ENCODE results near the gene KCMF1. TPM values are rescaled to one million over a fixed set of nuclear protein-coding genes. Genes with fewer than 3 reads are reported as not detected.

The KCMF1 gene
- total and polyA plus RNA-seq, 9 of the 15 experiments (the other 6 are each of a cell fraction or from before 2014, with no cell fraction given): 6.8 to 88.2 (median 46.5) TPM

GRCh38 chr2:84931384-84931821 is 39.6 kb upstream of the KCMF1 start:
- in situ Hi-C loops (cut with MboI): no loop called here
- BruUV-seq (replicated peaks): no TSS peak
- Histone ChIP-seq H3K4me1 (replicated peaks in 1 of 2; ENCODE audit: control insufficient read depth in 2 of 2, insufficient read depth in 2 of 2, low read length in 2 of 2) (peaks cover 4 to 5% of the 10 kb centered on the region in 2 experiments; a peak in 3 of 5 replicates), H3K36me3 (ENCODE audit: control insufficient read depth, insufficient read depth, low read length) (no peaks in the 10 kb centered on the region), H3K79me2 (ENCODE audit: control insufficient read depth, insufficient read depth, low read length) (no peaks in the 10 kb centered on the region), H3K9me3 (replicated peaks; ENCODE audit: control insufficient read depth, insufficient read depth, low read depth, low read length) (no peaks in the 10 kb centered on the region), H3K9ac (ENCODE audit: insufficient read depth in 1 of 2, low read depth in 2 of 2, low read length in 2 of 2) (no peak overlapping the region), H3K9me1 (ENCODE audit: control insufficient read depth, insufficient read depth, low read length) (no peaks in the 10 kb centered on the region), H2AFZ (ENCODE audit: low read depth, low read length) (no peak overlapping the region), H3K27me3 (ENCODE audit: control insufficient read depth in 2 of 2, insufficient read depth in 2 of 2, low read length in 2 of 2) (no peaks in the 10 kb centered on the region; a peak in 2 of 5 replicates), H4K20me1 (replicated peaks; ENCODE audit: control insufficient read depth, insufficient read depth, low read length) (no peaks in the 10 kb centered on the region), H3K4me3 (no peak overlapping the region), H3K27ac (ENCODE audit: extremely low read depth, low read depth, low read length) (no peak overlapping the region), H3K4me2 (ENCODE audit: insufficient read depth, low read length) (no peak overlapping the region)
- FAIRE-seq: no peak
- intact Hi-C loops (cut with micrococcal nuclease): no loop called here
- no peak for ATAC-seq
- 0% methylated on average over 1 of the region's 1 CpG for WGBS (ENCODE audit: insufficient coverage, low coverage, missing lambda C conversion rate)
- ChIA-PET POLR2A (interaction anchor here (0.6 kb wide), 1 partner anchor 112 kb away, joined by 4 read pairs; no protein-coding TSS in a partner anchor), CTCF (ENCODE audit: low intra/inter-chr PET ratio) (no interaction called here)
- DNase-seq (ENCODE audit: extremely low read depth in 1 of 4, low spot score in 3 of 4): no peak
- no peak for TF ChIP-seq SOX6 (IDR thresholded peaks at IDR 0.05)
- no peak for TF ChIP-seq CSDE1 (IDR thresholded peaks at IDR 0.05)

GRCh38 chr2:84938194-84938879 is 32.6 kb upstream of the KCMF1 start:
- in situ Hi-C loops (cut with MboI): no loop called here
- peaks cover 0 to 9% of the 10 kb centered on the region in 2 experiments; a peak in 4 of 5 replicates for H3K4me1 ChIP-seq (replicated peaks in 1 of 2; ENCODE audit: control insufficient read depth in 2 of 2, insufficient read depth in 2 of 2, low read length in 2 of 2)
- no peak overlapping the region for H3K4me2 ChIP-seq (ENCODE audit: insufficient read depth, low read length)
- no peak overlapping the region for H3K4me3 ChIP-seq
- no peaks in the 10 kb centered on the region for H3K79me2 ChIP-seq (ENCODE audit: control insufficient read depth, insufficient read depth, low read length)
- intact Hi-C loops (cut with micrococcal nuclease): no loop called here
- ATAC-seq (no peak), DNase-seq (ENCODE audit: extremely low read depth in 1 of 4, low spot score in 3 of 4) (no peak), FAIRE-seq (no peak)
- BruUV-seq (replicated peaks): no TSS peak
- ChIA-PET CTCF (ENCODE audit: low intra/inter-chr PET ratio) (no interaction called here), POLR2A (interaction anchor here (0.6 to 1.3 kb wide), 4 partner anchors 8 to 34 kb away, joined by 3 to 4 read pairs (median 3); no protein-coding TSS in a partner anchor)
- H4K20me1 ChIP-seq (replicated peaks; ENCODE audit: control insufficient read depth, insufficient read depth, low read length): no peaks in the 10 kb centered on the region
- WGBS (ENCODE audit: insufficient coverage, low coverage, missing lambda C conversion rate): 25% methylated on average over 5 of the region's 5 CpGs
- no peaks in the 10 kb centered on the region for H3K9me1 ChIP-seq (ENCODE audit: control insufficient read depth, insufficient read depth, low read length)
- no peak overlapping the region for H3K9ac ChIP-seq (ENCODE audit: insufficient read depth in 1 of 2, low read depth in 2 of 2, low read length in 2 of 2)
- H3K9me3 ChIP-seq (replicated peaks; ENCODE audit: control insufficient read depth, insufficient read depth, low read depth, low read length): no peaks in the 10 kb centered on the region
- H3K27me3 ChIP-seq (ENCODE audit: control insufficient read depth in 2 of 2, insufficient read depth in 2 of 2, low read length in 2 of 2): no peaks in the 10 kb centered on the region
- no peak overlapping the region for H3K27ac ChIP-seq (ENCODE audit: extremely low read depth, low read depth, low read length)
- H2AFZ ChIP-seq (ENCODE audit: low read depth, low read length): no peak overlapping the region
- no peaks in the 10 kb centered on the region for H3K36me3 ChIP-seq (ENCODE audit: control insufficient read depth, insufficient read depth, low read length)
- TF ChIP-seq VEZF1 (CRISPR knock-in tag; IDR thresholded peaks at IDR 0.05): no peak
- no peak for TF ChIP-seq SIX5 (IDR thresholded peaks at IDR 0.05; ENCODE audit: borderline replicate concordance in 1 of 2, insufficient read depth in 1 of 2, low read depth in 1 of 2, low read length in 2 of 2)
- TF ChIP-seq ARHGAP35 (IDR thresholded peaks at IDR 0.05; ENCODE audit: partially characterized antibody): no peak
- no peak for TF ChIP-seq ZNF507 (tag; conservative IDR thresholded peaks at IDR 0.05)
- no peak for TF ChIP-seq TBP (optimal IDR thresholded peaks at IDR 0.05; ENCODE audit: low read depth, low read length)
- TF ChIP-seq STAT5A (IDR thresholded peaks at IDR 0.05; ENCODE audit: borderline replicate concordance, low read length): no peak
- no peak for TF ChIP-seq MBD1 (CRISPR knock-in tag; IDR thresholded peaks at IDR 0.05)
- 0 out of 2 replicates have a peak, but pooled peaks have one; percentile 15 for TF ChIP-seq JUND (IDR thresholded peaks at IDR 0.05; ENCODE audit: borderline replicate concordance, low read depth, low read length)
- no peak for TF ChIP-seq JUND (tag; IDR thresholded peaks at IDR 0.05; ENCODE audit: borderline replicate concordance, low read depth, low read length)

Data from K562 (cell line).